IMR-90 (cell line): Measurements from ENCODE around the gene MORF4L2. TPM values are rescaled to one million over a fixed set of nuclear protein-coding genes. Genes with fewer than 3 reads are reported as not detected.

Experiments
- ATAC-seq: fragments of 200-7000 bp; cut with Tn5 transposase; 2 replicates; pipeline ENCODE4 v1.9.1; 2020; ENCODE audit warnings: low read depth, mild to moderate bottlenecking, moderate library complexity
- BruUV-seq: library from RNA; stranded (reverse); fragments of 400-500 nt; replicated peaks from 2 replicates; lab custom pipeline; 2021; lab: Mats Ljungman, UMichigan
- CTCF ChIA-PET: fragments of 300-600 bp; formaldehyde crosslinking; extraction: SDS; loops from one replicate; lab custom pipeline; 2021; ENCODE audit warnings: antibody characterized with exemption; lab: Yijun Ruan, JAX
- POLR2A ChIA-PET: fragments of 300-600 bp; sonication (Branson Sonifier 250); formaldehyde crosslinking; loops from one replicate; lab custom pipeline; 2022; ENCODE audit warnings: antibody characterized with exemption; ENCODE audit not compliant: unreplicated experiment; lab: Charles Lee
- DNase-seq: peaks from one replicate; pipeline ENCODE4 v3.0.0; 2013
- H2AFZ ChIP-seq: replicated peaks from 2 replicates; pipeline ENCODE3; 2013; ENCODE audit warnings: low read length, mild to moderate bottlenecking; ENCODE audit not compliant: poor library complexity
- H2AK5ac ChIP-seq: 2 replicates; pipeline ENCODE4 v1.6.1; 2013; ENCODE audit warnings: low read depth, low read length, inconsistent platforms
- H2AK9ac ChIP-seq: replicated peaks from 2 replicates; pipeline ENCODE3; 2013; ENCODE audit warnings: mild to moderate bottlenecking, low read depth, low read length, moderate library complexity; ENCODE audit not compliant: poor library complexity
- H2BK120ac ChIP-seq: 2 replicates; pipeline ENCODE4 v1.6.1; 2013; ENCODE audit warnings: low read depth, low read length, inconsistent platforms
- H2BK15ac ChIP-seq: 3 replicates; pipeline ENCODE4 v1.6.1; 2013; ENCODE audit warnings: low read depth, low read length, inconsistent platforms
- H2BK20ac ChIP-seq: 2 replicates; pipeline ENCODE4 v1.6.1; 2013; ENCODE audit warnings: low read depth, mild to moderate bottlenecking, inconsistent platforms, low read length, moderate library complexity
- H2BK5ac ChIP-seq: 2 replicates; pipeline ENCODE4 v1.6.1; 2013; ENCODE audit warnings: mild to moderate bottlenecking, low read depth, low read length, inconsistent platforms; ENCODE audit not compliant: poor library complexity, severe bottlenecking
- H3K14ac ChIP-seq: replicated peaks from 2 replicates; pipeline ENCODE4 v1.6.1; 2013; ENCODE audit warnings: low read depth, low read length, inconsistent platforms
- H3K18ac ChIP-seq: 2 replicates; pipeline ENCODE4 v1.6.1; 2013; ENCODE audit warnings: low read depth, low read length, control low read depth
- H3K23ac ChIP-seq: 2 replicates; pipeline ENCODE4 v1.6.1; 2013; ENCODE audit warnings: low read depth, low read length, inconsistent platforms
- H3K27ac ChIP-seq: 2 replicates; pipeline ENCODE4 v1.5.1; 2013; ENCODE audit warnings: mild to moderate bottlenecking, control low read depth, low read length; ENCODE audit not compliant: insufficient read depth
- H3K27me3 ChIP-seq: 2 replicates; pipeline ENCODE4 v1.6.1; 2013; ENCODE audit warnings: low read length; ENCODE audit not compliant: control insufficient read depth, insufficient read depth
- H3K36me3 ChIP-seq: 2 replicates; pipeline ENCODE4 v1.6.1; 2013; ENCODE audit warnings: low read length, mixed read lengths; ENCODE audit not compliant: control insufficient read depth, insufficient read depth
- H3K4ac ChIP-seq: 2 replicates; pipeline ENCODE4 v1.6.1; 2013; ENCODE audit warnings: low read depth, low read length, inconsistent platforms
- H3K4me1 ChIP-seq: 2 replicates; pipeline ENCODE4 v1.6.1; 2013; ENCODE audit warnings: low read length, mixed read lengths; ENCODE audit not compliant: control insufficient read depth, insufficient read depth
- H3K4me2 ChIP-seq: 2 replicates; pipeline ENCODE4 v1.6.1; 2013; ENCODE audit warnings: low read depth, mild to moderate bottlenecking, control low read depth, low read length, moderate library complexity
- H3K4me3 ChIP-seq: 2 replicates; pipeline ENCODE4 v1.5.1; 2013; ENCODE audit warnings: low read depth, mild to moderate bottlenecking, control low read depth, low read length, moderate library complexity; ENCODE audit not compliant: insufficient read depth
- H3K56ac ChIP-seq: 2 replicates; pipeline ENCODE4 v1.6.1; 2013; ENCODE audit warnings: low read length, inconsistent platforms; ENCODE audit not compliant: insufficient read depth; ENCODE audit errors: extremely low read depth
- H3K79me1 ChIP-seq, 2 experiments: 2 replicates each; pipeline ENCODE4 v1.6.1; 2013; ENCODE audit warnings: low read length in 2 of 2, inconsistent platforms in 1 of 2, low read depth in 1 of 2
- H3K9ac ChIP-seq: 2 replicates; pipeline ENCODE4 v1.6.1; 2013; ENCODE audit warnings: low read depth, low read length, control low read depth
- H3K9me1 ChIP-seq: 2 replicates; pipeline ENCODE4 v1.6.1; 2013; ENCODE audit warnings: low read length, inconsistent platforms; ENCODE audit not compliant: insufficient read depth
- H3K9me3 ChIP-seq: 2 replicates; pipeline ENCODE4 v1.6.1; 2013; ENCODE audit warnings: low read length; ENCODE audit not compliant: control insufficient read depth, insufficient read depth
- H4K20me1 ChIP-seq: 2 replicates; pipeline ENCODE4 v1.6.1; 2013; ENCODE audit warnings: low read length, inconsistent platforms; ENCODE audit not compliant: insufficient read depth
- H4K5ac ChIP-seq: 2 replicates; pipeline ENCODE4 v1.6.1; 2013; ENCODE audit warnings: mild to moderate bottlenecking, low read depth, low read length, control low read depth
- H4K8ac ChIP-seq, 2 experiments: 2 replicates each; pipeline ENCODE4 v1.6.1; 2013; ENCODE audit warnings: low read depth in 2 of 2, low read length in 2 of 2, control low read depth in 1 of 2, inconsistent platforms in 1 of 2
- H4K91ac ChIP-seq: 2 replicates; pipeline ENCODE4 v1.6.1; 2013; ENCODE audit warnings: low read depth, low read length, inconsistent platforms; ENCODE audit not compliant: insufficient read depth
- CEBPB ChIP-seq: IDR thresholded peaks from 2 replicates; pipeline ENCODE4 v1.6.1; 2012; ENCODE audit warnings: low read depth, low read length, improper control_type of control experiment
- SMC3 ChIP-seq: fragments of 150-350 bp; IDR thresholded peaks from 2 replicates; pipeline ENCODE4 v1.6.1; 2016; ENCODE audit warnings: low read depth, mild to moderate bottlenecking, antibody characterized with exemption, low read length, moderate library complexity
- WGBS, 2 experiments: methylation state at CpG; one replicate each; pipeline versions ENCODE4 v1.1.5 to v1.1.7; 2013; ENCODE audit warnings: missing lambda C conversion rate in 2 of 2; ENCODE audit not compliant: insufficient read length in 1 of 2; ENCODE audit errors: extremely low coverage in 2 of 2; 5-methylcytosine and 5-hydroxymethylcytosine counted together
- dilution Hi-C: fragments of 300-500 bp; cut with HindIII; formaldehyde crosslinking; loops from one replicate; pipeline ENCODE4 v1.14.3; 2018; ENCODE audit warnings: low sequenced_read_pairs; ENCODE audit not compliant: unreplicated experiment
- in situ Hi-C: fragments of 300-500 bp; cut with MboI; formaldehyde crosslinking; loops from 3 replicates; pipeline ENCODE4 v1.14.3; 2019; ENCODE audit warnings: low sequenced_read_pairs, inconsistent platforms, mixed read lengths
- intact Hi-C: fragments of 100-400 bp; cut with micrococcal nuclease; formaldehyde crosslinking; loops from 2 replicates; pipeline ENCODE4 v1.10.0; 2022
- polyA plus RNA-seq, 3 experiments: library from polyadenylated mRNA; depleted of rRNA; stranded (reverse); fragments of >200 nt; gene quantifications; 2 replicates each; pipeline ENCODE4 v1.2.3, GENCODE V29; 2012; ENCODE audit warnings: low replicate concordance in 1 of 3
- total RNA-seq: library from RNA; depleted of rRNA; stranded (reverse); fragments of >200 nt; gene quantifications from 2 replicates; pipeline ENCODE4 v1.2.3, GENCODE V29; 2012
- TF ChIP-seq, protein P1 (sequence below): conservative IDR thresholded peaks from 2 replicates; pipeline ENCODE4 v1.5.1; 2012; ENCODE audit warnings: mild to moderate bottlenecking, low read depth, low read length, improper control_type of control experiment

Gene MORF4L2
- total and polyA plus RNA-seq, 2 of the 4 experiments (the other 2 are of a cell fraction) = 795 to 1,218 TPM

GRCh38 chrX:103716962-103717361, 30.5 kb upstream of the MORF4L2 start:
- Histone ChIP-seq H4K91ac (peak overlapping the region; percentile 70), H3K23ac (peak overlapping the region; percentile 90; the same call in 1 of the 2 replicates), H3K27ac (peak overlapping the region; percentile 94), H4K20me1 (no peaks in the 10 kb centered on the region), H3K14ac (peak overlapping the region; percentile 86), H2BK120ac (peak overlapping the region; percentile 95), H4K8ac (peak overlapping the region; percentile 73 to 85), H2AFZ (peak overlapping the region; percentile 70), H3K4me1 (peaks cover 6% of the 10 kb centered on the region), H4K5ac (no peak overlapping the region), H2AK5ac (no peak overlapping the region; the same call in 1 of the 2 replicates), H3K4me3 (no peak overlapping the region), H3K56ac (peak overlapping the region; percentile 87), H2BK20ac (peak overlapping the region; percentile 96; the same call in 1 of the 2 replicates), H3K4ac (peak overlapping the region; percentile 90), H2BK5ac (peak overlapping the region; percentile 86), H3K4me2 (no peak overlapping the region), H3K36me3 (no peaks in the 10 kb centered on the region), H2AK9ac (no peak overlapping the region), H2BK15ac (0 out of 3 replicates have a peak overlapping the region, but pooled peaks have one; percentile 15), H3K9me3 (no peaks in the 10 kb centered on the region; the same call in 1 of the 2 replicates), H3K18ac (peak overlapping the region; percentile 0; the same call in 1 of the 2 replicates), H3K27me3 (peaks cover 3% of the 10 kb centered on the region; the same call in 1 of the 2 replicates), H3K9me1 (peaks cover 4% of the 10 kb centered on the region; the same call in 1 of the 2 replicates), H3K9ac (no peak overlapping the region), H3K79me1 (no peaks in the 10 kb centered on the region)
- ATAC-seq = peak; percentile 93
- ChIA-PET POLR2A (no interaction called here), CTCF (no interaction called here)
- peak; percentile 89 for DNase-seq
- dilution Hi-C loops = no loop called here
- in situ Hi-C loops = no loop called here
- WGBS, 2 experiments = 18% methylated on average over 2 of the region's 2 CpGs; no CpG with 5 or more reads in 1 of the 2 experiments
- TF ChIP-seq CEBPB (peak; percentile 39; the same call in 1 of the 2 replicates), SMC3 (no peak)
- TF ChIP-seq, protein P1, sequence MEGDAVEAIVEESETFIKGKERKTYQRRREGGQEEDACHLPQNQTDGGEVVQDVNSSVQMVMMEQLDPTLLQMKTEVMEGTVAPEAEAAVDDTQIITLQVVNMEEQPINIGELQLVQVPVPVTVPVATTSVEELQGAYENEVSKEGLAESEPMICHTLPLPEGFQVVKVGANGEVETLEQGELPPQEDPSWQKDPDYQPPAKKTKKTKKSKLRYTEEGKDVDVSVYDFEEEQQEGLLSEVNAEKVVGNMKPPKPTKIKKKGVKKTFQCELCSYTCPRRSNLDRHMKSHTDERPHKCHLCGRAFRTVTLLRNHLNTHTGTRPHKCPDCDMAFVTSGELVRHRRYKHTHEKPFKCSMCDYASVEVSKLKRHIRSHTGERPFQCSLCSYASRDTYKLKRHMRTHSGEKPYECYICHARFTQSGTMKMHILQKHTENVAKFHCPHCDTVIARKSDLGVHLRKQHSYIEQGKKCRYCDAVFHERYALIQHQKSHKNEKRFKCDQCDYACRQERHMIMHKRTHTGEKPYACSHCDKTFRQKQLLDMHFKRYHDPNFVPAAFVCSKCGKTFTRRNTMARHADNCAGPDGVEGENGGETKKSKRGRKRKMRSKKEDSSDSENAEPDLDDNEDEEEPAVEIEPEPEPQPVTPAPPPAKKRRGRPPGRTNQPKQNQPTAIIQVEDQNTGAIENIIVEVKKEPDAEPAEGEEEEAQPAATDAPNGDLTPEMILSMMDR = no peak
- intact Hi-C loops = loop anchor here (1.0 kb wide), 1 partner anchor 14 kb away; no protein-coding TSS in a partner anchor
- no TSS peak for BruUV-seq
